Measurements from ENCODE around the gene OSBPL2. TPM values are rescaled to one million over a fixed set of nuclear protein-coding genes. Genes with fewer than 3 reads are reported as not detected.
A peak's percentile ranks its signal among the peaks of the same experiment; 100 is the strongest.

Gene OSBPL2
- total RNA-seq, 1 donor = 35.5 TPM

DNA sequence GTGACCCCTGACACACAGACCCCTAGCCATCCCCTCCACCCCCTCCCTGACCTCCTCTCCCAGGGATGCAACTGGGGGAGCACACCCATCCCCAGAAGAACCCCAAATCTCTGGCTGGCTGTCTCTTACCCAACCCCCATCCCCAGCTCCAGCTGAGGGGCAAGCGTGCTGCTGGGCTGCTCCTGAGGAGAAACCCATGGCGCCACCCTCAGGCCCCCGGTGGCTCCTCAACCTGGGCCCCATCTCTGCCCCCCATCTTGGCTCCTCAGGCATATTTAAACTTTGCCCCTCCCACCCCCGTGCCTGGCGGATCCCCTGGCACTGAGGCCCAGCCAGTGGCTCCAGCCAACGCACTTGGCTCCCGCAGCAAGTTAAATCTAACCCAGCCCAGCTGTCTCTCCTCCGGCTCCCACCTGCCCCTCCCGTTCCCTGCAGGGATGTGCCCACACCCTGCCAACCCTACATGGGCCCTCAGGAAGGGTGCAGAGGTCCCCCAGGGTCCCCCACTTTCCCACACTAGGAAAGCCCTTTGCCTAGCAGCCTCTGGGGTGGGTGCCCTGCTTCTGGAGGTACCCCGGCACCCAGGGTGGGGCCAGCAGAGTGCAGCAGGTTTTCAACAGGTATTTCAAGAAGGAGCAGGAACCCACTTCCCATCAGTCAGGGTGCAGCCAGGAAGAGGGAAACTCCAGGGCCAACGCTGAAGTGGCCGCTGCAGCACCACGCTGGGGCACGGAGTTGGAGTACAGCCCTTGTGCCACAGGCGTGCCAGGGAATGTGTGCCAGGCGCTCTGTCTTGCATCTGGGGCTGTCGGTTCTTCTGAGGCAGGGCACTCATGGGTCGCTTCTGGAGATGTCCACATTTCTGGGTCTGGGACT lies 5.3 kb upstream of the OSBPL2 start:
- no peak for DNase-seq (ENCODE audit: low read depth in 2 of 3, low spot score in 2 of 3)

DNA sequence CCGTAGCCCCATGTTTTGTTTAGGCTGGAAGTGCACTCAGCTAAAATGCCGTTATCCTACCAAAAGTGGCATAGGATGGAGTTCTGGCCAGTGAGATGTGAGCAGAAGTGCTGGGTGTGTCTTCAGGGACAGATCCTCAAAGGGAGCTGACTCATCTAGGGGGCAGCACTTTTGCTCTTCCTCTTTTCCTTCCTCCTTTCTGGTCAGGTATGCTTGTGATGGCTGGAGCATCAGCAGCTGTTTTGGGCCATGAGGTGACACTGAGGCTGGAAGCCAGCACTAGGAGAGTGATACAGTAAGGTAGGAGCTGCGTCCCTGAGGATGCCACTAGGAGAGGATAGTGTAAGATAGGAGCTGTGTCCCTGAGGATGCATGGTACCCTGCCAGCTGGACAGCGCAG lies 4.6 kb upstream of the OSBPL2 start:
- DNase-seq (ENCODE audit: low read depth in 2 of 3, low spot score in 2 of 3) = no peak

DNA sequence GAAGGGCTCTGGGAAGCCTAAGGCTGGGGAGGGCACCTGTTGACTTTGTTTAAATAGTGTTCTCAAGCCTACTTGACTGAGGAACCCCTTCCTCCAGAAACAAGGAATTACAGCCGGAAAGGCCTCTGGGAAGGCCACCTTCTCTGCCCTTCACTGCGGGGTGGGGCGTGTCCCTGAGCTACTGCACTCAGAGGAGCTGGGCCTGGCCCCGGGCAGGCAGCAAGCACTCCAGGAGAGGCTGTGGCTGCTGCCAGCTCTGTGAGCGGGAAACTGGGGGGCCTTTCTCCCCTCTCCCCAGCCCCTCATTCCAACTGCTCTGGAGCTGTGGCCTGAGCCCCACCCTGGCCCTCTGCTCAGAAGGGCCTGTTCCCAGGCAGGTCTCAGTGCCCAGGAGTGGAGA lies 4.0 kb upstream of the OSBPL2 start:
- DNase-seq (ENCODE audit: low read depth in 2 of 3, low spot score in 2 of 3) = no peak

DNA sequence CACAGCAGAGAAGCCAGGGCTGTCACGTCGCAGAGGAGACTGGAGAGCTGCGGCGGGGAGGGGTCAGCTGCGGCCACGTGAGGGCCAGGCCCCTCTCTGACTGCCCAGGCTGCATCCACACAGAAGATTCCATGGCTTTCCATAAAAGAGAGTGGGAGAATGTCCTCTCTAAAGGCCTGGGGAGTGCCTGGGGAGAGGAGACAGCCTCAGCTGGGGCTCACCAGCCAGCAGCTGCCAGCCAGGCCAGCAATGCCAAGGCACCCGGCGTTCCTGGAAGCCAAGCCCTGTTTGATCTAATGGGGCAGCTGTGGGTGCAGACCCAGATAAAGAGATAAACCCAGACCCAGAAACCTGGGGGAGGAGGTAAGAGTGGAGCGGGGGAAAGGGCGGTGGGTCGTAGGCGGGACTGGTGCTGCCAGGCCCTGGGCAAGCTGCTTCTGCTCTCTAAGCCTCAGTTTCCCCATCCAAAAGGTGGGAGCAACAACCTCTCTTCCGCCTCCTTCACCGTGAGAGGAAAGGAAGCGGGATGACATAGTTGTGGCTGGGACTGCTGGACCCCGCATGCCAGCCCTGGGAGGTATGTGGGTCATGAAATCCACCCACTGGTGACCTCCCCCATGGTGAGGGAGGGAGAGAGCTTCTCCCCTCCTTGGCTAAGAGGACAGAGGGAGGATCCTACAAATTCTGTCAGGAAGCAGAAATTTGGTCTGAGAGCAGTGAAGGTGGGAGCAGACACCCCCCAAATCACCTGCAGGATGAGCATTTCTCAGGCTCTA lies 3.1 kb upstream of the OSBPL2 start:
- no peak for DNase-seq (ENCODE audit: low read depth in 2 of 3, low spot score in 2 of 3)

DNA sequence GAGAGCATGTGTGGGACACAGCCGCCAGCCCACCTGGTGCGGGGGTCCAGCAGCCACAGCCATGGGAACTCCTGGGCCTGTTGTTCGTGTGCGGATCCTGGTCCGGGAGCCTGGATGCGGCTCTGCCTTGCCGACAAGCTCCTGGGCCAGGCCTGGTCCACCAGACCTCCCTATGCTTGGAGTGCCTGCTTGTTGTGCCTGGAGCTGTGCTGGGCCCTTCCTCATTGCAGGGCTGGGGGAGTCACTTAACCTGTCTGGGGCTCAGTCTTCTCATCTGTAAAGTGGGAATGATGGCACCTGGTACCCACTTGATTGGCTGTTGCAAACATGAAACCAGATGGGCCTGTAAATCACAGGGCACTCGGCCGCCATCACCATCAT lies 2.6 kb upstream of the OSBPL2 start:
- DNase-seq (ENCODE audit: low read depth in 2 of 3, low spot score in 2 of 3) = no peak

DNA sequence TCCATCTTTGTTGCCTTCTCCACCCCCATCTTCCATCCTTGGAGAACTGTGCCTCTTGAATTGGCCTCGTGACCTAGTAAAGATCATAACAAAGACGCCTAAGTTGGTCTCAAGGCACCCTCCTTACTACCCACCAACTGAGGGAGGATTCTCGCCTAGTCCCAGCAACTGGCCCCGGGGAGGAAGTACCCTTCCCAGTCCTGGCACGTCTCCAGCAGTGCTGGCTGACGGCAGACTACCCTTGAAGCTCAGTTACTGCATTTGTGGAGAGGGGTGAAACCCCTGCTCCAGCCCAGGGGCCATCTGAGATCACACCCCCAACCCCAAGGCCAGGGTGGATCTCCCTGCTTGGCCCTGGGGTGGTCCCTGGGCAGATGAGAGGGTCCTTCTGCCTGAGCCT lies 2.1 kb upstream of the OSBPL2 start:
- no peak for DNase-seq (ENCODE audit: low read depth in 2 of 3, low spot score in 2 of 3)

DNA sequence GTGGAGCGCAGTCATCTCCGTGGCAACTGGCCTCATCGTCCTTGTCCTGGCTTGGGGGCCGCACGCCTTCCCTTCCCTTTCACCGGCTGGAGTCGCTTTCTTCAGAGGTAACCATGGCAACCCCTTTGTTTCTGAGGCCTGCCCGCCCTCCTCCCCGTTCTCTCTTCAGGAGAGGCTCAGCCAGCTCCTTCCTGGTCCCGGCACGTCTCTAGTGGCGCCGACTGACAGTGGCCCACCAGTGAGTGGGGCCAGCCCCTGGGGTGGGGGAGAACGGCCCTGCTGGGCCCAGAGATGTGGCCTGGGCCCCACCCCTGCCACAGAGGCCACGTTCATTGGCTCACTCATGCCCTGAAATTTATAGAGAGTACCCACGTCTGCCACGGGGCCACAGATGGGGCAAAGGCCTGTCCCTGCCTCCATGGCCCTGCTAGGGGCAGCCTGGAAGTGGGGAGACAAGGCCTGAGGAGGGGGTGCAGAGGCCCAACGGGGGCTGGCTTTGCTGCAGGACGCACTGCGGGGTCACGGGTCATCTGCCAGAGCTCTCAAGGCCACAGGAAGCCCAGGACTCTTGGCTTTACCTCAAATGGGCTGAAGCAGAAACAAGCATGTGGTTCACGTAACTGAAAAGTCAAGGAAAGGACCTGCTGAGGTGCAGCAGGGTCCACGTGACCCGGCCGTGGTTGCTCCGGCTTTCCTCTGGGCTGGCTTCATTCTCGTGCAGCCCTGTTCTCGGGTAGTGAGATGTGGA lies 1.4 kb upstream of the OSBPL2 start:
- no peak for DNase-seq (ENCODE audit: low read depth in 2 of 3, low spot score in 2 of 3)

DNA sequence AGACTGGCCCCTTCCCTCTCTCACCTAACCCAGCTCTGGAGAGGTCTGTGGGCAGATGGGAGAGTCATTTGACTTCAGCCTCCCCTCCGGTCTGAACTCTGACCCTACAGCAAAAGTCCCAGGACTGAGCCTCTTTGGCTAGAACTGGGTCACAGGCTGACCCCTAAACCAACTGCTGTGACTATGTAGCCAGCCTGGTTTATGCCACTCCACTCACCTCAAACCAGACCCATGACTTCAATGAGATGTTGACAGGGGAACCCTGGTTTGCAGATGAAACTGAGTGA lies 864 bp upstream of the OSBPL2 start:
- DNase-seq (ENCODE audit: low read depth in 2 of 3, low spot score in 2 of 3) = no peak

DNA sequence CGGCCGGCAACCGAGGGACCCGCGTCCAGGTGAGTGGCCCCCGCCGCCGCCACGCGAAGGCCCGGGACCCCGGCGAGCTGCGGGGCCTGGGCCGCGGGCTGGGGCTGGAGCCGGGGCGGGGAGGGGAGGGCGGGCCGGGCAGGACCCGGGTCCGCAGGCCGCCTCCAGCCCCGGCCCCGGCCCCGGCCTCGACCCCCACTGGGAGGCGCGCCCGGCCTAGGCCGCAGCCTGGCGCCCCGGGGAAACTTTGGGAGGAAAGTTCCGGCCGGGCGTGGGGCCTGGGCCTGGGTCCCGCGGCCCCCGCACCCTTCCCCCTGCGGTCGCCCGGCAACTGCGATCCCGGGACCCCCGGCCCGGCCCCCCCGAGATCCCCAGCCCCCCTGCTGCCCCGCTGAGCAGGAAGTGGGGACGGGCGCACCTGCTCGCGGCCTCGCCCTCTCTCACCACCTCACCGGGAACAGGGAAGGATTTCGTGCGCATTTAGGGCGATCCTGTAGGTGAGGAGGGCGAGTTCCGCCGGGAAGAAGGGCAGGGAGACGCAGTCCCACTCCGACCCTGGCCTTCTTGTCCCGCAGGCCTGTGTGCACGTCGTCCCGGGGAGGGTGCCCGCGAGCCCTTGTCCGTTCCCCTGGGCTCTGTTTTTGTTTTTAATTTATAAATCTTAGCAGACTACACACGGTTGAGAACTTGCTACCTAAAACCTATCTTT lies 402 bp downstream of the OSBPL2 start:
- no peak for DNase-seq (ENCODE audit: low read depth in 2 of 3, low spot score in 2 of 3)

DNA sequence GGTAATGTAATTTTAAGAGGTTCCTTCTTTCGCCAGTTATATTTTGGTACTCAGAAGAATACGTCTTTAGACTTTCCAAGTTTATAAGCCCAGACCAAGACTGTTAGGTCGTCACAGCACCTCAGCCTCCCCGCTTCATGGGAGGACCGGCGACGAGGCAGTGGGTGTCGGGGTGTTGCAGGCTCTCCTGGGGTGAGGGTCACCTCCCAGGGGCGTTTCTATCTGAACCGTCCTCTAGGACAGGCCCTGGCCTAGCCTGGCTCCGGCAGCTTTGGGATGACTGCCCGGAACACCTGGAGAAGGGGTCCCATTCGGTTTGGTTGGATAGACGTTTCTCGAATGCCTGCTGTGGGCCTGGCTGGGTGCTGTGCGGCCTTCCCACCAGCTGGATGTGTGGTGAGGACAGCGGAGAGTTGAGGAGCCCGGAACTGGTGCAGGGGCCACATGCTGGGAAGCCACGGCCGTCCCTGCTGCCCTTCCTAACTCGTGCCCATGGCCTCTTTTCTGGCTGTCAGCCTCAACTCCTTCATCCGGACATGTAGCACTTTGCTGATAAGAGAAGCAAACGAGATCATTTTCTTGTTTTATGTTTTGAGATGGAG lies 1.1 kb downstream of the OSBPL2 start:
- no peak for DNase-seq (ENCODE audit: low read depth in 2 of 3, low spot score in 2 of 3)

DNA sequence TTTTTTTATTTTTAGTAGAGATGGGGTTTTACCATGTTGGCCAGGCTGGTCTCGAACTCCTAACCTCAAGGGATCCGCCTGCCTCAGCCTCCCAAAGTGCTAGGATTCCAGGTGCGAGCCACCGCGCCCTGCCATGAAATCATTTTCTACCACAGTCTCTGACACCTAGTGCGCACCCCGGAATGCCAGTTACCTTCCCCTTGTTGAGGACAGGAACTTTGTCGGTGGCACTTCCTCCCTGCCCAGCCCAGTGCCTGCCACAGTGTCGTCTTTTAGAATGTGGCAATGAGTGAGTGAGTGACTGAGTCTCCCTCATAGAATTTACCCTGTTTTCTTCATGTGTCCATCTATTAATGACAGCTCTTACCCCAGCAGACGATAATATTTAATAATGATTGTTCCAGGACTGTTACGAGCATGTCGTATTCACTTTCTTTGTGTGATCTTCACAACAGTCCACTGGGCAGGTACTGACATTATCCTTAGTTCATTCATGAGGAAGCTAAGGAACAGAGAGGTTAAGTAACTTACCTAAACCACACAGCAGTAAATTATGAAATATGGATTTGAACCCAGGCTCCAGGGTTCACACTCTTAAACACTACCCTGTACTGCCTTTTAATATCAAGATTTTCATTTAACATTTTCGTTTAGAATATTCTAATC lies 1.8 kb downstream of the OSBPL2 start:
- DNase-seq (ENCODE audit: low read depth in 2 of 3, low spot score in 2 of 3) = no peak

DNA sequence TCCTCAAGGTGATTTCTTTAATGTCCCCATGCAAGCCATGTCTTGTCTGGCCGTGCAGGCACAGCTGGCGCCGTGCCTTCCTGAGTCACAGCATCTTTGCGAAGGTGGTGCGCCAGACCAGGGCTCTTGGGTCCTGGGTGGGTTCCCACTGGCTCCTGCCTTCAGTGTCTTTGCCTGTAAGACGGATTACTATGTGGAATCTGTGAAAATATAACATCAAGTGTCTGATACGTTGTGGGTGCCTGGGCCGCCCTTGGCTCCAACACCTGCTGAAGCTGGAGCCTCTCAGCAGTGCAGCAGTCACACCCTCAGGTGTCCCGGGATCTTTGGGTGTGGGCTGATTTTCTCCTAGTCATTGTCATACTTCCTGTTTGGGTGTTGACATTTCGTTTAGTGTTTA lies 3.2 kb downstream of the OSBPL2 start:
- no peak for DNase-seq (ENCODE audit: low read depth in 2 of 3, low spot score in 2 of 3)

DNA sequence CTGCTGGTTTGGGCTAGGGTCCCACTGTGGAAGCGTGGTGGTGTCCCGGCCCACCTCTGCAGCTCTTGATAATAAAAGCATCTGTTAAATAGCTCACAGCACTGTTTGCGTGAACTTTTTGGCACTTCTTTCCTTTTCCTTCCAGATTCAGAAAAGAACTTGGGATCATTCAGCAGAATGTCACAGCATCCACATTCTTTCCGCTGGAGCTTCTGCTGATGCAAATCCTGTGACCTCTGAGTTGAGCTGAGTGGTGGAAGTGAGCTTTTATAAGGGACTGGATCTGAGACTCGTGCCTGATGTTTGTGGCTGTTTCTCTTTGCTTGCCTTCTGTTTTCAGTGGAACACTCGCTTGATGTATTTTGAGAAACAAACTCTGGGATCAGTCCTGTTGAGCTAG lies 3.9 kb downstream of the OSBPL2 start:
- no peak for DNase-seq (ENCODE audit: low read depth in 2 of 3, low spot score in 2 of 3)

DNA sequence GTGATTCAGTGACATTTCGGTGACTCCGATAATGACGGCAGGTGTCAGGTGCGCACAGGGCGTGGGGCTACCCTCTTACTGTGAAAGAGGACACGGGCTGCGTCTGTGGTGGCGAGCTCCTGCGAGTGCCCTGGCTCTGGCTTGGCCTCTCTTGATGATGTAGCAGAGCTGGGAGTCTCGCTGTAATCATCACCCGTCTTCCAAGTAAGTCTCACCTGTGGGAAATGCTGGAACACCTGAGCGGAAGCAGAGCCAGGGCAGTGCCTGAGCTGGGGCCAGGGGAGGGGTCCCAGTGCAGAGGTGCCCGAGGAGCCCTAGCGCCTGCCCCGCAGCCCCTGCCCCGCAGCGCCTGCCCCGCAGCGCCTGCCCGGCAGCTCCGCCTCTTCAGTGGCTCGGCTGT lies 4.8 kb downstream of the OSBPL2 start:
- no peak for DNase-seq (ENCODE audit: low read depth in 2 of 3, low spot score in 2 of 3)

DNA sequence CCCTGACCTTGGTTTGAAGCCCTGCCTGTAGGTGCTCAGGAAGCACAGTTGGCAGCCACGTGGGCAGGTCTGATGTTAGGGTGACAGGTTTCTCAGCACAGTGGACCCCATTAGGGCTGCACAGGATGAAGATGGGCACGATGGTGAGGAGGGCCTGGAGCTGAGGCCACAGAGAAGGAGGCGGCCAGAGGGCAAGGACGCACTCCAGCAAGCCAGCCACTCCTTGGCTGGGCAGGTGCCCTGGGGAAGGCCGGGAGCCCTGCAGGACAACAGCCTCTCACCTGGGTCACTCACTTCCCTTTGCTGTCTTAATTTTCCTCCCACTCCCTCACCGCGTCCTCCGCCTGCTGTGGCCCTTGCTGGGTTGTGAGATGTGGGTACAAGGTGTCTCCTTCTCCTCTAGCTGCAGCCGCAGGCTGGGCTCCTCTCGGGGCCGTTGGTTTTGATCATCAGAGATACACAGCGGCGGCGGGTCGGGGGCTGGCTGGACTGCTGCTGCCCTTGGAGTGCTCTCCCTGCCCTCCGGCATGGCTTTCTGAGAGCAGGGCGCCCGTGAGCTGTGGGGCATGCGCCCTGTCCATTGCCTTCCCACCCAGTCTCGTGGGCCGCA lies 5.7 kb downstream of the OSBPL2 start:
- DNase-seq (ENCODE audit: low read depth in 2 of 3, low spot score in 2 of 3) = no peak

DNA sequence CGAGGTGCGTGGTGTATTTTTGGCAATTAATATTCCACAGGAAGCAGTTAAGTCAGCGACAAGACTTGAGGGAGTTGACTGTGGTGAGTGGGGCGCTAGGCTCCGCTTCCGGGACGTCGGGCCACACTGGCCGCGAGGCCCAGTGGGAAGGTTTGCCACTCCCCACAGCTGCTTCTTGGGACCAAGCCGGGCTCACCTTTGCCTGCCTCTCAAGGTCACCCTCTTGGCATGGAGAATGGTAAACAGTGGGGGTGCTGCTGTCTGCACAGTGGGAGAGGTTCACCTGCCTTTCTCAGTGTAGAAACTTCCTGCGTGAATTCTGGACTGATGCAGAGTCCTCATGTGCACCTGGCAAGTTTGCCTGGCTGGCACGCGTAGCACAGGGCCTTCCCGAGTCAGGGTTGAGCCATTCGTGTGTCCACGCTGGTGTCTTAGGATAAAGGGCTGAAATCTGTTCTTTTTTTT lies 6.4 kb downstream of the OSBPL2 start:
- DNase-seq (ENCODE audit: low read depth in 2 of 3, low spot score in 2 of 3) = peak in 1 of 3 donors; percentile 27

DNA sequence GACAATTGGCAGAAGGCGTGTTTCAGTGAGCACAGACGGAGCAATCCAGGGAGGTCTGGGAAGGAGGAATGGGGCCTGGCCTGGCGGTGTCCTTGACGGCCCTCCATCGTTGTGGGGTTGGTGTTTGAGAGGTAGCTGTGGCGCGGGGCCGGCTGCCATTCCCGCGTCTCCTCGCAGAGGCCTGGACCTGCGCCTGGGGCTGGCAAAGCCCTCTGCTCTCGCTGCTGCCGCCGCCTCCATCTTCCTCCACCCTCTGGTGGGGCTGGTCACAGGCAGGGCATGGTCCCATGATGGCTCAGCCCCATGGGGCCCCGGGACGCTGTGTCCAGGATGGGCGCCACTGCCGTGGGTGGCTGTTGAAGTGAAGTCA lies 7.6 kb downstream of the OSBPL2 start:
- DNase-seq (ENCODE audit: low read depth in 2 of 3, low spot score in 2 of 3) = no peak

DNA sequence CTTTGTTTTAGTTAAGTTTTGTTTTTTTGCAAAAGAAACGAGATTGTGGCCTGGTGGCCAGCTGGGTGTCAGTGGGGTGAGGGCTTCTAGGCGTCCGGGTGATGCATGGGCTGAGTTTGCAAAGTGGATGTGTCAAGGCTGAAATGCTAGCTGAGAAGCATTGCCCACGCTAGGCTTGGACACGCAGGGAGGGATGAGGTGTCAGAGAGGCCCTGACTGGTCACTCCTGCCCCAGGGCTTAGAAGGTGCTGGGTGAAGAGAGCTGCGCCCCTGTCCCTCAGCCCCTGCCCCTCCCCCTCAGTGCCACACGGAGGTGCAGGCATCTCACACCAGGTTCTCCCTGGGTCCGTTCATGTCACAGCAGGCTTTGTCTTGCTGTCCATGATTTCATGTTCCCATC lies 8.1 kb downstream of the OSBPL2 start:
- no peak for DNase-seq (ENCODE audit: low read depth in 2 of 3, low spot score in 2 of 3)

DNA sequence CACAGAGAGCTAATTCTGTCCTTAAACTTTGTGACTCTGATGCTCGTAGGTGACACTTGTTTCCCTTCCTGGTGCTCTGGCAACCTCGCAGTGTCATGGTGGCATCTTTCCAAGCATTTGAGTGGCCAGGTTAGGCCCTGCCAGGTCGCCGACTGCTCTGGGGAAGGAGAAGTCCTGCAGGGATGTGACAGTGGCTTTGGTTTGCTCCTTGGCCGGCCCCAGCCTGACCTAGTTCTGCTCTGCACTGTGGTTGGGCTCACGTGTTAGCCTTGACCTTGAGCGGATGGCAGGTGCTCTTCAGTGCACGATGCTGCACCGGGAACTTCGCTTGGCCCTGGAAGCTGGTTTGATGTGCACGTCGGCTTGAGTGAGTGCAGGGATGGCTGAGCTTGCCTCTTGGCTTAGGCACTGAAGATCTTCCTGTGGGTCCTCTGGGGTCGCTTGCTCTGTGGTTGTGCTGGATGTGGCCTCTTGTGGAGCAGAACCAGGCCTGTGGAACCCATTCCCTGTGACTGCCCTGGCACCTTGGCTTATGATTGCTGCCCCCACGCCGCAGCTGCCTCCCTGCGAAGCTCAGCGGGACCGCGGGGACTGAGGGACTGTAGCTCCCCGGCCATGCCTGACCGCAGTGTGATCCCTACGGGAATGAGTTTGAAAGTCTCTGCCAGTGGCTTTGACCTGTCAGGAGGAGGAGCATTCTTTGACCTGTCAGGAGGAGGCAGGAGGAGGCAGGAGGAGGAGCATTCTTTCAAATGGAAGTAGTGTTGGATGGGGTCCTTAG lies 8.7 kb downstream of the OSBPL2 start:
- DNase-seq (ENCODE audit: low read depth in 2 of 3, low spot score in 2 of 3) = no peak

Measured in hematopoietic multipotent progenitor cell (in vitro differentiated cells).